Measurements from ENCODE around the gene MMP8.

- TF ChIP-seq CTCF (IDR thresholded peaks at IDR 0.05) (no peak), EP300 (IDR thresholded peaks at IDR 0.05) (no peak), POLR2AphosphoS5 (IDR thresholded peaks at IDR 0.05) (no peak)
Measured at GRCh38 chr11:102773386-102773785, 48.6 kb upstream of the MMP8 start.
